Right cardiac atrium (tissue), 5 donors: ENCODE results near the gene CDC42BPB. TPM values are rescaled to one million over a fixed set of nuclear protein-coding genes. Genes with fewer than 3 reads are reported as not detected.
A peak's percentile ranks its signal among the peaks of the same experiment; 100 is the strongest.

ENCODE experiments used
- ATAC-seq, 2 donors: fragments of 200-7000 bp; cut with Tn5 transposase; one replicate each; pipeline versions ENCODE4 v1.8.0 to v1.9.1; 2020; ENCODE audit warnings: moderate library complexity in 2 of 2, mild to moderate bottlenecking in 1 of 2
- DNase-seq, 3 donors: peaks; one replicate each; pipeline ENCODE4 v3.0.0-alpha.2; 2020
- H3K27ac ChIP-seq: one replicate; pipeline ENCODE4 v1.5.1; 2013; ENCODE audit warnings: mild to moderate bottlenecking, low read length, control low read depth, moderate library complexity
- H3K27me3 ChIP-seq: one replicate; pipeline ENCODE4 v1.6.1; 2013; ENCODE audit not compliant: control insufficient read depth, insufficient read depth
- H3K4me1 ChIP-seq: one replicate; pipeline ENCODE4 v1.6.1; 2013; ENCODE audit warnings: low read length; ENCODE audit not compliant: control insufficient read depth, insufficient read depth
- H3K4me3 ChIP-seq: one replicate; pipeline ENCODE4 v1.5.1; 2013; ENCODE audit warnings: low read length, control low read depth
- H3K9me3 ChIP-seq: one replicate; pipeline ENCODE4 v1.6.1; 2013; ENCODE audit warnings: low read length; ENCODE audit not compliant: control insufficient read depth
- WGBS: extraction: QIAGEN DNeasy Blood & Tissue Kit; methylation state at CpG from one replicate; pipeline ENCODE4 v1.1.7; 2013; 5-methylcytosine and 5-hydroxymethylcytosine counted together
- intact Hi-C, 4 donors: fragments of 100-400 bp; cut with DNase I; formaldehyde crosslinking; loops; one replicate each; pipeline versions ENCODE4 v1.11.0 to v1.14.0; 2022 to 2023
- polyA plus RNA-seq: library from polyadenylated mRNA; stranded (reverse); fragments of 200-250 nt; gene quantifications from one replicate; pipeline ENCODE4 v1.2.3, GENCODE V29; 2013
- total RNA-seq, 4 donors: library from RNA; stranded (reverse); fragmentation: NEBNext Ultra II Directional; extraction: Animal tissue kit (Norgen Biotek cat#: 25700); gene quantifications; one replicate each; pipeline ENCODE4 v1.2.1, GENCODE V29; 2021
- donor health status: healthy with polysubstance abuse.
- donor health status: DM: no; HTN: yes; CAD: no.
- donor health status: DM: no; HTN: no; CAD: no.
- donor health status: DM: no; HTN: yes; CAD: no; lungs with severe emphysema.
- donor health status: DM: yes; HTN: yes; CAD: no.

CDC42BPB gene
- total and polyA plus RNA-seq, 5 donors, result 42.5 to 82.5 (median 69.7) TPM

GRCh38 chr14:103100281-103101121 is 43.2 kb upstream of the CDC42BPB start:
- intact Hi-C loops, result loop anchor here in 2 of 4 donors (10.0 kb wide), 2 partner anchors 84 to 194 kb away; no protein-coding TSS in a partner anchor
- no peaks in the 10 kb centered on the region for H3K9me3 ChIP-seq
- peak in 2 of 3 donors; percentile 12 to 49 for DNase-seq
- H3K4me1 ChIP-seq, result no peaks in the 10 kb centered on the region
- H3K27ac ChIP-seq, result no peak overlapping the region
- no peak overlapping the region for H3K4me3 ChIP-seq
- ATAC-seq, result no peak
- H3K27me3 ChIP-seq, result no peaks in the 10 kb centered on the region
- 89% methylated on average over 25 of the region's 25 CpGs for WGBS

- intact Hi-C loops, result loop anchor here in 2 of 4 donors (10.0 kb wide), 2 partner anchors 85 to 195 kb away; no protein-coding TSS in a partner anchor
- Histone ChIP-seq H3K4me3 (no peak overlapping the region), H3K9me3 (no peaks in the 10 kb centered on the region), H3K27ac (no peak overlapping the region), H3K27me3 (no peaks in the 10 kb centered on the region), H3K4me1 (no peaks in the 10 kb centered on the region)
- DNase-seq, result peak in 2 of 3 donors; percentile 30 to 34
- 85% methylated on average over 8 of the region's 8 CpGs for WGBS
- no peak for ATAC-seq
Observed at GRCh38 chr14:103099733-103100280, 42.5 kb upstream of the CDC42BPB start.

- H3K4me3 ChIP-seq, result no peak overlapping the region
- ATAC-seq, result peak in 1 of 2 donors; percentile 3
- H3K27me3 ChIP-seq, result no peaks in the 10 kb centered on the region
- no peak overlapping the region for H3K27ac ChIP-seq
- intact Hi-C loops, result no loop called here
- H3K9me3 ChIP-seq, result no peaks in the 10 kb centered on the region
- peak; percentile 29 to 73 (median 62) for DNase-seq
- no peaks in the 10 kb centered on the region for H3K4me1 ChIP-seq
- 45% methylated on average over 12 of the region's 12 CpGs for WGBS
Observed at GRCh38 chr14:103099081-103099732, 41.9 kb upstream of the CDC42BPB start.

- 76% methylated on average over 31 of the region's 31 CpGs for WGBS
- Histone ChIP-seq H3K27ac (no peak overlapping the region), H3K9me3 (no peaks in the 10 kb centered on the region), H3K4me3 (no peak overlapping the region), H3K4me1 (no peaks in the 10 kb centered on the region), H3K27me3 (no peaks in the 10 kb centered on the region)
- intact Hi-C loops, result no loop called here
- peak; percentile 12 to 60 (median 45) for DNase-seq
- no peak for ATAC-seq
Observed at GRCh38 chr14:103097994-103098957, 40.9 kb upstream of the CDC42BPB start.

- H3K4me1 ChIP-seq, result no peaks in the 10 kb centered on the region
- no peak overlapping the region for H3K4me3 ChIP-seq
- no peak for ATAC-seq
- peak in 2 of 3 donors; percentile 39 to 45 for DNase-seq
- H3K27ac ChIP-seq, result no peak overlapping the region
- H3K9me3 ChIP-seq, result no peaks in the 10 kb centered on the region
- WGBS, result 82% methylated on average over 26 of the region's 26 CpGs
- no peaks in the 10 kb centered on the region for H3K27me3 ChIP-seq
- intact Hi-C loops, result no loop called here
Observed at GRCh38 chr14:103097244-103097993, 40.1 kb upstream of the CDC42BPB start.

- Histone ChIP-seq H3K27me3 (no peaks in the 10 kb centered on the region), H3K4me3 (no peak overlapping the region), H3K27ac (no peak overlapping the region), H3K9me3 (no peaks in the 10 kb centered on the region), H3K4me1 (no peaks in the 10 kb centered on the region)
- ATAC-seq (no peak), DNase-seq (no peak)
- intact Hi-C loops, result no loop called here
- 80% methylated on average over 4 of the region's 4 CpGs for WGBS
Observed at GRCh38 chr14:103096387-103096786, 39.0 kb upstream of the CDC42BPB start.

- H3K27ac ChIP-seq, result no peak overlapping the region
- H3K4me3 ChIP-seq, result no peak overlapping the region
- 92% methylated on average over 11 of the region's 11 CpGs for WGBS
- no peaks in the 10 kb centered on the region for H3K27me3 ChIP-seq
- DNase-seq, result peak in 2 of 3 donors; percentile 32 to 33
- H3K9me3 ChIP-seq, result no peaks in the 10 kb centered on the region
- no peaks in the 10 kb centered on the region for H3K4me1 ChIP-seq
- ATAC-seq, result no peak
- intact Hi-C loops, result no loop called here
Observed at GRCh38 chr14:103095210-103095778, 37.9 kb upstream of the CDC42BPB start.

GRCh38 chr14:103094406-103095209 is 37.3 kb upstream of the CDC42BPB start, which contains the start of gene EXOC3L4:
EXOC3L4 (plus strand) TSS chr14:103094725; CDS start chr14:103100220, 5,495 bp downstream.
- DNase-seq (peak in 2 of 3 donors; percentile 70 to 71), ATAC-seq (peak; percentile 44 to 45)
- H3K4me3 ChIP-seq, result no peak within 1 kb of the TSS
- peak within 1 kb of the TSS; percentile 40 for H3K27ac ChIP-seq
- intact Hi-C loops, result no loop called here
- H3K27me3 ChIP-seq, result no peaks in the 10 kb centered on the region
- WGBS, result 62% methylated on average over 23 of the region's 23 CpGs
- H3K4me1 ChIP-seq, result no peaks in the 10 kb centered on the region
- H3K9me3 ChIP-seq, result no peaks in the 10 kb centered on the region

GRCh38 chr14:103093856-103094405 is 36.6 kb upstream of the CDC42BPB start:
- intact Hi-C loops, result no loop called here
- ATAC-seq (no peak), DNase-seq (peak in 2 of 3 donors; percentile 35 to 40)

More at GRCh38 chr14:103093856-103094405, 36.6 kb upstream of the CDC42BPB start:
- Histone ChIP-seq H3K4me3 (no peak overlapping the region), H3K9me3 (no peaks in the 10 kb centered on the region), H3K27ac (peak overlapping the region; percentile 14), H3K27me3 (no peaks in the 10 kb centered on the region), H3K4me1 (no peaks in the 10 kb centered on the region)
- 71% methylated on average over 13 of the region's 13 CpGs for WGBS
